D721Med (cell line): ENCODE results near the gene IQCE.

ENCODE experiments used
- DNase-seq: peaks from one replicate; pipeline ENCODE4 v3.0.0; 2011; ENCODE audit warnings: low spot score; ENCODE audit not compliant: insufficient read length
- FAIRE-seq: peaks from 2 replicates; lab custom pipeline; 2011; peaks lifted over from hg19 to GRCh38; lab: Jason Lieb, UNC
- CTCF ChIP-seq: IDR thresholded peaks from 2 replicates; pipeline ENCODE4 v1.5.1; 2012; ENCODE audit warnings: mild to moderate bottlenecking, control low read depth; ENCODE audit not compliant: insufficient read depth; ENCODE audit errors: missing control alignments

The IQCE gene

GRCh38 chr7:2596464-2597272 lies 37.9 kb downstream of the IQCE start:
- no peak for TF ChIP-seq CTCF
- no peak for FAIRE-seq

GRCh38 chr7:2597273-2597640 lies 38.5 kb downstream of the IQCE start:
- FAIRE-seq (no peak), DNase-seq (no peak)
- no peak for TF ChIP-seq CTCF

More at GRCh38 chr7:2596464-2597272, 37.9 kb downstream of the IQCE start:
- DNase-seq = no peak

GRCh38 chr7:2598154-2598823 lies 39.5 kb downstream of the IQCE start:
- TF ChIP-seq CTCF = no peak
- no peak for DNase-seq
- no peak for FAIRE-seq

GRCh38 chr7:2601065-2601464 lies 42.3 kb downstream of the IQCE start:
- DNase-seq = no peak
- no peak for TF ChIP-seq CTCF
- FAIRE-seq = no peak

- TF ChIP-seq CTCF = no peak
- no peak for FAIRE-seq
- DNase-seq = no peak
Observed at GRCh38 chr7:2601907-2602306, 43.1 kb downstream of the IQCE start.

GRCh38 chr7:2602406-2603043 lies 43.7 kb downstream of the IQCE start:
- no peak for TF ChIP-seq CTCF
- FAIRE-seq = no peak
- no peak for DNase-seq
